ENCODE measurements around the gene ACAA2. TPM values are rescaled to one million over a fixed set of nuclear protein-coding genes. Genes with fewer than 3 reads are reported as not detected.

Gene ACAA2
- total RNA-seq, 2 experiments from 2014 or later, result 5.7 to 6.2 TPM

DNA sequence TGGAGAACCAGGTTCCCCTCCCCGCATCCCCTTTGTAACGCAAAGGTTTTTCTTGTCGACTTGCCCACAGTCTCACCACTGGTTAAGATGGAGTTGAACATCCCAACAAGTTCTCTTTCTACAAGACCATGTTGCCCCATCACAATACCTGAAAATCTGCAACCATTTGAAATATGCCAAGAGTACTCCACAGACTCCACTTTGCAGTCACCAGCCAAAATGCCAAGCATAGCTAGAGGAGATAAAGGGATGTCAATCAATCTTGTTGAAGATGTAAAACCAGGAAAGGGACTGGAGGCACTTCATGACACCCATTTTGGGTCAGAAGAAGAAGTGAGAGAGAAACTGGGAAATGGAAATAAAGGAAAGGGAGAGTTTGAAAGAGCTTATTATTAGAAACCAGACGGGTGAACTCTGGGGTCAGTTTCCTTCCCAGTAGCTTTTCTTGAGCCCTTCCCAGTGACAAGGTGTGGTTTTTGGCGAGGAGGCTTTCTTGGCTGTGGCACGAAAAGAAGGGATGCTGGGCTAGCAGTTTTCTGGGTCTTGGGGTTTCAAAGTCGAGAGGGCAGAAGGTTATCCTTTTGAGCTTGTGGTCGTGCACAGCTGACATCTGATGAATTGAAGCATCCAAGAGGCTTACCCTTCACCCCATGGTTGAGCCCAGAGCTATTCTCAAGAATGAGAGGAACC lies 79.3 kb downstream of the ACAA2 start:
- H3K27me3 Mint-ChIP-seq, result no peaks in the 10 kb centered on the region
- no peak overlapping the region for H3K27ac Mint-ChIP-seq
- Histone ChIP-seq H3K4me3 (ENCODE audit: low read length) (no peak overlapping the region), H3K27ac (ENCODE audit: low read depth in 1 of 2, low read length in 2 of 2) (no peak overlapping the region), H3K9me3 (ENCODE audit: control insufficient read depth in 1 of 2, insufficient read depth in 1 of 2, low read length in 2 of 2) (no peaks in the 10 kb centered on the region), H3K27me3 (ENCODE audit: control insufficient read depth in 1 of 2, insufficient read depth in 2 of 2, low read length in 2 of 2) (no peaks in the 10 kb centered on the region), H3K4me1 (ENCODE audit: insufficient read depth, low read length) (no peaks in the 10 kb centered on the region), H3K36me3 (ENCODE audit: insufficient read depth, low read length) (no peaks in the 10 kb centered on the region)
- H3K9me3 Mint-ChIP-seq, result no peaks in the 10 kb centered on the region
- intact Hi-C loops (cut with DNase I, micrococcal nuclease), result no loop called here
- POLR2A ChIA-PET, result no interaction called here
- TF ChIP-seq, protein P1, sequence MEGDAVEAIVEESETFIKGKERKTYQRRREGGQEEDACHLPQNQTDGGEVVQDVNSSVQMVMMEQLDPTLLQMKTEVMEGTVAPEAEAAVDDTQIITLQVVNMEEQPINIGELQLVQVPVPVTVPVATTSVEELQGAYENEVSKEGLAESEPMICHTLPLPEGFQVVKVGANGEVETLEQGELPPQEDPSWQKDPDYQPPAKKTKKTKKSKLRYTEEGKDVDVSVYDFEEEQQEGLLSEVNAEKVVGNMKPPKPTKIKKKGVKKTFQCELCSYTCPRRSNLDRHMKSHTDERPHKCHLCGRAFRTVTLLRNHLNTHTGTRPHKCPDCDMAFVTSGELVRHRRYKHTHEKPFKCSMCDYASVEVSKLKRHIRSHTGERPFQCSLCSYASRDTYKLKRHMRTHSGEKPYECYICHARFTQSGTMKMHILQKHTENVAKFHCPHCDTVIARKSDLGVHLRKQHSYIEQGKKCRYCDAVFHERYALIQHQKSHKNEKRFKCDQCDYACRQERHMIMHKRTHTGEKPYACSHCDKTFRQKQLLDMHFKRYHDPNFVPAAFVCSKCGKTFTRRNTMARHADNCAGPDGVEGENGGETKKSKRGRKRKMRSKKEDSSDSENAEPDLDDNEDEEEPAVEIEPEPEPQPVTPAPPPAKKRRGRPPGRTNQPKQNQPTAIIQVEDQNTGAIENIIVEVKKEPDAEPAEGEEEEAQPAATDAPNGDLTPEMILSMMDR (IDR thresholded peaks at IDR 0.05), result no peak
- DNase-seq (no peak), ATAC-seq (ENCODE audit: poor library complexity) (no peak)
- CTCF ChIA-PET, result no interaction called here
- H3K36me3 Mint-ChIP-seq (ENCODE audit: low read depth), result no peaks in the 10 kb centered on the region
- H3K4me1 Mint-ChIP-seq (ENCODE audit: low read depth), result no peaks in the 10 kb centered on the region
- H3K4me3 Mint-ChIP-seq, result no peak overlapping the region

DNA sequence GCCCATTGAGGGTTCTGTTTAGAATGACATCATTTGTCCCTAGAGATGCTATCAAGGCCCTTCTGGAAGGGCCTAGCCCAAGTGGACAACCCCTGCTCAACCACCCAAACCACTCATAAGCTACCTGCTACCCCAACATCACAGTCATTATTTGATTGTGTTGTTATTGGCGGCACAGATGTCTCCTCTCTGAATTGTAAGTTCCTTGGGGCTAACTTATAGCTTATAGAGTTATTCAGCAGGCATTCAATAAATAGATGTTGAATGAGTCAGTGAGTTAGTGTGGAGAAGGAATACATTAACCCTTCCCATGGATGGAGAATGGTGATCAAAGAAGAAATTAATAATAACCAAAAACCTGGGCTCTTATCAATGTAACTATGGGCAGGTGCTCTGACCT lies 80.0 kb downstream of the ACAA2 start:
- intact Hi-C loops (cut with DNase I, micrococcal nuclease), result no loop called here
- Histone ChIP-seq H3K36me3 (ENCODE audit: insufficient read depth, low read length) (no peaks in the 10 kb centered on the region), H3K4me1 (ENCODE audit: insufficient read depth, low read length) (no peaks in the 10 kb centered on the region), H3K9me3 (ENCODE audit: control insufficient read depth in 1 of 2, insufficient read depth in 1 of 2, low read length in 2 of 2) (no peaks in the 10 kb centered on the region), H3K27me3 (ENCODE audit: control insufficient read depth in 1 of 2, insufficient read depth in 2 of 2, low read length in 2 of 2) (no peaks in the 10 kb centered on the region), H3K27ac (ENCODE audit: low read depth in 1 of 2, low read length in 2 of 2) (no peak overlapping the region), H3K4me3 (ENCODE audit: low read length) (no peak overlapping the region)
- no peak for ATAC-seq (ENCODE audit: poor library complexity)
- Mint-ChIP-seq H3K27ac (no peak overlapping the region), H3K36me3 (ENCODE audit: low read depth) (no peaks in the 10 kb centered on the region), H3K27me3 (no peaks in the 10 kb centered on the region), H3K4me1 (ENCODE audit: low read depth) (no peaks in the 10 kb centered on the region), H3K4me3 (no peak overlapping the region), H3K9me3 (no peaks in the 10 kb centered on the region)
- no peak for DNase-seq
- CTCF ChIA-PET, result no interaction called here
- POLR2A ChIA-PET, result no interaction called here
- TF ChIP-seq, protein P1 (IDR thresholded peaks at IDR 0.05), result no peak
